ENCODE results near the gene NKD2.

Gene NKD2

GRCh38 chr5:1075555-1075881 lies 66.9 kb downstream of the NKD2 start:
- no peak overlapping the region for H3K27ac ChIP-seq
- DNase-seq = no peak
- H3K27me3 ChIP-seq (ENCODE audit: insufficient read depth, low read depth, severe bottlenecking) = no peaks in the 10 kb centered on the region
- H3K4me3 ChIP-seq (ENCODE audit: low read depth, low read length) = no peak overlapping the region
- no peaks in the 10 kb centered on the region for H3K9me3 ChIP-seq (ENCODE audit: severe bottlenecking)
- peaks cover 55% of the 10 kb centered on the region for H3K36me3 ChIP-seq
- TF ChIP-seq CTCF (IDR thresholded peaks at IDR 0.05; ENCODE audit: low read depth, low read length) = no peak

DNA sequence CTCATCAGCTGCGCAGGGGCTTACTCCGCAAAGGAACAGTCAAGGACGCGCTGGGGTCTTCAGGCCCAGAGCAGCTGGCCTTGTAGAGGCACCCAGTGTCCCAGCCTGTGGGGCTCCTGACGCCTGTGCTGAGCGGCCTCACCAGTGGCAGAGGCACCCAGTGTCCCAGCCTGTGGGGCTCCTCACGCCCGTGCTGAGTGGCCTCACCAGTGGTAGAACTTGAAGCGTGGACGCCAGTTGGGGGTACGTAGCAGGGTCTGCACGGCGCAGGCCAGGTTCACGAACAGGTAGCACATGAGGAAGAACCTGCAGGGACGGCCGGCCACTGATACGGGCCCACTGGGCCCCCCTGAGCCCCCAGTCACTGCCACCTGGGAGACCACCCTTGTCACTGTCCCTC lies 67.3 kb downstream of the NKD2 start:
- Histone ChIP-seq H3K27ac (no peak overlapping the region), H3K9me3 (ENCODE audit: severe bottlenecking) (no peaks in the 10 kb centered on the region), H3K4me3 (ENCODE audit: low read depth, low read length) (no peak overlapping the region), H3K27me3 (ENCODE audit: insufficient read depth, low read depth, severe bottlenecking) (no peaks in the 10 kb centered on the region), H3K36me3 (peaks cover 57% of the 10 kb centered on the region)
- no peak for DNase-seq
- no peak for TF ChIP-seq CTCF (IDR thresholded peaks at IDR 0.05; ENCODE audit: low read depth, low read length)

DNA sequence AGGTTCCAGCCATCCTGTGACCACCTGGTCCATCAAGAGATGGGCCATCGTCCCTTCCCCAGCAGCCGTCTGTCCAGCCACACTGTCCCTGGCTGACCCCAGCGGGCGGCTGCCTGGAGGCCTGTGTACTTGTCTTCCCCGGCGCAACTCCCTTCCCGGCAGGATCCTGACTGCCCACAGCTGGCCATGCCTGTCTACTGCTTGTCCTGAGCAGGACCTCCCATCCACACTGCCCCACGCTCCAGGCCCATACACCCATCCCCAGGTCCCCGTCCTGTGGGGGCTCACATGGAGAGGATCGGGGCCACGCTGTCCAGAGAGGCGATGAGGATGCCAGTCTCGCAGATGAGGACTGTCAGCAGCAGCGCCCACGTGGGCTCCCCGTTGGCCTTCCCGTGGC lies 67.8 kb downstream of the NKD2 start:
- TF ChIP-seq CTCF (IDR thresholded peaks at IDR 0.05; ENCODE audit: low read depth, low read length) = no peak
- peak; percentile 39 for DNase-seq
- Histone ChIP-seq H3K9me3 (ENCODE audit: severe bottlenecking) (no peaks in the 10 kb centered on the region), H3K4me3 (ENCODE audit: low read depth, low read length) (no peak overlapping the region), H3K27ac (no peak overlapping the region), H3K27me3 (ENCODE audit: insufficient read depth, low read depth, severe bottlenecking) (no peaks in the 10 kb centered on the region), H3K36me3 (peaks cover 62% of the 10 kb centered on the region)

DNA sequence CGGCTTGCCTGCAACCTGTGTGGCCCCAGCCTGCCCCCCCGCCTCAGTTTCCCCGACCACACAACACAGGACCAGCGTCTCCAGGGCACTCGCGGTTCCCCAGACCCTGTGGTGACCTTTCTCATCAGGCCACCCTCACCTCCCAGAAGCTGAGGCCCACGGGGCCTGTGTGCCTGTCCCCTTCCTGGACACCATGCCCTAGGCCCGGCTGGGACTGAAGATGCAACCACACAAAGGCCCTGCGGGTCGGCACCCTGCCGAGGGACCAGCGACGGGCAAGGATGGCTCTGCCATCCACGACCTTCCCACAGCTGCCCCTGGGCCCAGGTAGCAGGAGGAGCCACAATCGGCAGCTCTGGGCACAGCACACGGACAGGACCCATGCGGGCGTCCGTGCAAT lies 68.4 kb downstream of the NKD2 start:
- no peak for TF ChIP-seq CTCF (IDR thresholded peaks at IDR 0.05; ENCODE audit: low read depth, low read length)
- Histone ChIP-seq H3K36me3 (peaks cover 65% of the 10 kb centered on the region), H3K27me3 (ENCODE audit: insufficient read depth, low read depth, severe bottlenecking) (no peaks in the 10 kb centered on the region), H3K9me3 (ENCODE audit: severe bottlenecking) (no peaks in the 10 kb centered on the region), H3K27ac (no peak overlapping the region), H3K4me3 (ENCODE audit: low read depth, low read length) (no peak overlapping the region)
- no peak for DNase-seq

GRCh38 chr5:1077491-1078020 lies 69.0 kb downstream of the NKD2 start:
- H3K27me3 ChIP-seq (ENCODE audit: insufficient read depth, low read depth, severe bottlenecking) = no peaks in the 10 kb centered on the region
- DNase-seq = no peak
- no peak for TF ChIP-seq CTCF (IDR thresholded peaks at IDR 0.05; ENCODE audit: low read depth, low read length)
- no peak overlapping the region for H3K27ac ChIP-seq
- H3K36me3 ChIP-seq = peaks cover 65% of the 10 kb centered on the region
- no peaks in the 10 kb centered on the region for H3K9me3 ChIP-seq (ENCODE audit: severe bottlenecking)
- H3K4me3 ChIP-seq (ENCODE audit: low read depth, low read length) = no peak overlapping the region

DNA sequence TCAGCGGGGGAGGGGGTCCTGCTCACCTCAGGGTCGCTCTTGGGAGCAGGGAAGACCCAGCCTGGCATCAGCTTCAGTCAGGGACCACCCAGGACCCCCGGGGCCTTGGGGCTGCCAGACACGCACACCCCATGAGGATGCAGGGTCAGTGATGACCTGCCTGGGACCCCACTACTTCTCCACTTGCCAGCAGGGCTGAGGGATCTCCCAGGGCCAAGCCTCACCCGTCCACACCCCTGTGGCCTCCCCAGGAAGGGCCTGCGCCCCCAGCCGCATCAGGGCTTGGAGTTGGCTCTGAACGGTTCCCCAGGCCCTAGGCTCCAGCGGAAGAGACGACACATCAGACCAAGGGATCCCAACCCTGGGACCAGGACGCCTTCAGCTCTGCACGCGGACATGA lies 69.6 kb downstream of the NKD2 start:
- TF ChIP-seq CTCF (IDR thresholded peaks at IDR 0.05; ENCODE audit: low read depth, low read length) = no peak
- peaks cover 64% of the 10 kb centered on the region for H3K36me3 ChIP-seq
- H3K9me3 ChIP-seq (ENCODE audit: severe bottlenecking) = no peaks in the 10 kb centered on the region

More for the DNA sequence above, 69.6 kb downstream of the NKD2 start:
- Histone ChIP-seq H3K4me3 (ENCODE audit: low read depth, low read length) (no peak overlapping the region), H3K27ac (no peak overlapping the region), H3K27me3 (ENCODE audit: insufficient read depth, low read depth, severe bottlenecking) (no peaks in the 10 kb centered on the region)
- DNase-seq = no peak

All from WERI-Rb-1 (cell line).